SK-N-SH (cell line): ENCODE data around the gene TRIM64. TPM values are rescaled to one million over a fixed set of nuclear protein-coding genes. Genes with fewer than 3 reads are reported as not detected.

Experiments
- polyA plus RNA-seq, 3 experiments: library from polyadenylated mRNA; depleted of rRNA; stranded (reverse); fragments of >200 nt; gene quantifications; 2 replicates each; pipeline ENCODE4 v1.2.3, GENCODE V29; 2012
- small RNA-seq, 7 experiments: library from RNA; depleted of rRNA; stranded (forward); fragments of <200 nt; gene quantifications; one replicate each; pipeline ENCODE3, GENCODE V24; 2012

The TRIM64 gene
- polyA plus RNA-seq, 1 of the 3 experiments (the other 2 are of a cell fraction), result not detected

Small RNA genes lying within 50 kb of the gene (small RNA-seq; reads per million reads assigned to genes)
- gene AP004607.1, result 0 reads per million in 7 experiments

Other genes starting within 250 kb of the TRIM64 start
- not detected in 2 replicates for gene TRIM49, start 157.5 kb upstream of the TRIM64 start, polyA plus RNA-seq (2012; rRNA removed)
- gene TRIM64B, start 87.5 kb upstream of the TRIM64 start, polyA plus RNA-seq (2012; rRNA removed), result not detected in 2 replicates
- not detected in 2 replicates for gene TRIM49D1, start 43.8 kb upstream of the TRIM64 start, polyA plus RNA-seq (2012; rRNA removed)
- not detected in 2 replicates for gene TRIM49D2, start 42.0 kb upstream of the TRIM64 start, polyA plus RNA-seq (2012; rRNA removed)
- gene TRIM49C, start 65.1 kb downstream of the TRIM64 start, polyA plus RNA-seq (2012; rRNA removed), result not detected in 2 replicates
- gene UBTFL1, start 119.9 kb downstream of the TRIM64 start, polyA plus RNA-seq (2012; rRNA removed), result not detected in 2 replicates
- gene NAALAD2, start 168.6 kb downstream of the TRIM64 start, polyA plus RNA-seq (2012; rRNA removed), result 0.74 and 1.1 TPM in 2 replicates